CD8-positive, alpha-beta memory T cell (primary cell): Measurements from ENCODE around the gene MAGEF1. TPM values are rescaled to one million over a fixed set of nuclear protein-coding genes. Genes with fewer than 3 reads are reported as not detected.
A peak's percentile ranks its signal among the peaks of the same experiment; 100 is the strongest.

Experiments
- CTCF ChIA-PET: fragments of 350-600 bp; sonication (Branson Sonifier 250); formaldehyde crosslinking; loops from one replicate; lab custom pipeline; 2021; ENCODE audit warnings: antibody characterized with exemption; lab: Charles Lee
- POLR2A ChIA-PET: fragments of 350-600 bp; sonication (Branson Sonifier 250); formaldehyde crosslinking; loops from one replicate; lab custom pipeline; 2021; ENCODE audit warnings: antibody characterized with exemption; lab: Charles Lee
- DNase-seq, 5 donors: peaks; one replicate each; pipeline versions ENCODE4 v3.0.0 to v3.0.0-alpha.2; 2020 to 2022; ENCODE audit warnings: mixed read lengths in 1 of 5
- H3K27ac ChIP-seq: one replicate; pipeline ENCODE4 v1.7.0; 2013; ENCODE audit warnings: low read depth, mild to moderate bottlenecking, low read length, moderate library complexity
- H3K27me3 ChIP-seq: 2 replicates; pipeline ENCODE4 v1.7.0; 2013; ENCODE audit warnings: low read length, mild to moderate bottlenecking; ENCODE audit not compliant: insufficient read depth, poor library complexity, severe bottlenecking
- H3K36me3 ChIP-seq: 2 replicates; pipeline ENCODE4 v1.7.0; 2013; ENCODE audit warnings: mild to moderate bottlenecking, low read length, moderate library complexity; ENCODE audit not compliant: insufficient read depth
- H3K4me1 ChIP-seq: 2 replicates; pipeline ENCODE4 v1.7.0; 2013; ENCODE audit warnings: mild to moderate bottlenecking, low read length, moderate library complexity; ENCODE audit not compliant: insufficient read depth
- H3K4me3 ChIP-seq: 2 replicates; pipeline ENCODE4 v1.7.0; 2013; ENCODE audit warnings: mild to moderate bottlenecking, low read length
- H3K9me3 ChIP-seq: 2 replicates; pipeline ENCODE4 v1.7.0; 2013; ENCODE audit warnings: mild to moderate bottlenecking, low read length
- H3K27ac Mint-ChIP-seq, 8 donors: one replicate each; pipeline ENCODE4 v1.8.0; 2020 to 2021; ENCODE audit warnings: mixed read lengths in 8 of 8, mild to moderate bottlenecking in 6 of 8, inconsistent platforms in 3 of 8, moderate library complexity in 3 of 8
- H3K27me3 Mint-ChIP-seq, 2 donors: one replicate each; pipeline ENCODE4 v1.8.0; 2020 to 2021; ENCODE audit warnings: mixed read lengths in 2 of 2, mild to moderate bottlenecking in 1 of 2, moderate library complexity in 1 of 2
- H3K36me3 Mint-ChIP-seq, 3 donors: one replicate each; pipeline ENCODE4 v1.8.0; 2020 to 2021; ENCODE audit warnings: mixed read lengths in 3 of 3, inconsistent platforms in 1 of 3, mild to moderate bottlenecking in 1 of 3
- H3K4me1 Mint-ChIP-seq, 3 donors: one replicate each; pipeline ENCODE4 v1.8.0; 2020 to 2021; ENCODE audit warnings: mixed read lengths in 3 of 3, inconsistent platforms in 1 of 3, mild to moderate bottlenecking in 1 of 3
- H3K4me3 Mint-ChIP-seq, 7 donors: one replicate each; pipeline ENCODE4 v1.8.0; 2020 to 2021; ENCODE audit warnings: mixed read lengths in 7 of 7, mild to moderate bottlenecking in 6 of 7, moderate library complexity in 4 of 7, inconsistent platforms in 2 of 7
- H3K9me3 Mint-ChIP-seq, 5 donors: one replicate each; pipeline ENCODE4 v1.8.0; 2020 to 2022; ENCODE audit warnings: mixed read lengths in 5 of 5, mild to moderate bottlenecking in 3 of 5, moderate library complexity in 2 of 5, inconsistent platforms in 1 of 5
- polyA plus RNA-seq: library from polyadenylated mRNA; unstranded; fragments of 300-500 nt; fragmentation: Illumina TruSeq; gene quantifications from one replicate; pipeline ENCODE4 v1.2.3, GENCODE V29; 2021
- total RNA-seq, 2 experiments: library from RNA; stranded (reverse); gene quantifications; one replicate each; pipeline ENCODE4 v1.2.3, GENCODE V29; 2021

Gene MAGEF1
- total and polyA plus RNA-seq, 3 experiments from 2014 or later = 14.5 to 25.0 (median 24.5) TPM

- Histone ChIP-seq H3K27ac (no peak overlapping the region), H3K4me3 (no peak overlapping the region), H3K36me3 (no peaks in the 10 kb centered on the region), H3K9me3 (no peaks in the 10 kb centered on the region), H3K27me3 (no peaks in the 10 kb centered on the region), H3K4me1 (no peaks in the 10 kb centered on the region)
- peak overlapping the region in 1 of 7 donors; percentile 52 for H3K4me3 Mint-ChIP-seq
- H3K36me3 Mint-ChIP-seq = no peaks in the 10 kb centered on the region
- ChIA-PET CTCF (interaction anchor here (0.7 to 4.5 kb wide), 8 partner anchors 9 to 165 kb away, joined by 3 to 32 read pairs (median 6); partner anchors contain the start of genes EPHB3 and MAGEF1), POLR2A (no interaction called here)
- no peak overlapping the region for H3K27ac Mint-ChIP-seq
- H3K4me1 Mint-ChIP-seq = no peaks in the 10 kb centered on the region
- H3K9me3 Mint-ChIP-seq = no peaks in the 10 kb centered on the region
- no peak for DNase-seq
- peaks cover 13 to 41% of the 10 kb centered on the region in 2 donors for H3K27me3 Mint-ChIP-seq
Observed at GRCh38 chr3:184726497-184726896, 14.6 kb upstream of the MAGEF1 start.

- Histone ChIP-seq H3K27ac (no peak overlapping the region), H3K9me3 (no peaks in the 10 kb centered on the region), H3K4me1 (no peaks in the 10 kb centered on the region), H3K27me3 (no peaks in the 10 kb centered on the region), H3K36me3 (no peaks in the 10 kb centered on the region), H3K4me3 (no peak overlapping the region)
- ChIA-PET POLR2A (no interaction called here), CTCF (interaction anchor here (1.0 to 2.6 kb wide), 5 partner anchors 10 to 163 kb away, joined by 3 to 20 read pairs (median 7); partner anchors contain the start of gene EPHB3)
- Mint-ChIP-seq H3K27ac (no peak overlapping the region), H3K9me3 (no peaks in the 10 kb centered on the region), H3K36me3 (no peaks in the 10 kb centered on the region), H3K4me1 (no peaks in the 10 kb centered on the region), H3K27me3 (peaks cover 12 to 31% of the 10 kb centered on the region in 2 donors), H3K4me3 (no peak overlapping the region)
- no peak for DNase-seq
Observed at GRCh38 chr3:184725176-184725719, 13.4 kb upstream of the MAGEF1 start.

GRCh38 chr3:184724699-184725098 is 12.8 kb upstream of the MAGEF1 start:
- no peak overlapping the region for H3K27ac Mint-ChIP-seq
- H3K36me3 Mint-ChIP-seq = no peaks in the 10 kb centered on the region
- H3K27me3 Mint-ChIP-seq = peaks cover 9 to 27% of the 10 kb centered on the region in 2 donors
- no peaks in the 10 kb centered on the region for H3K9me3 Mint-ChIP-seq
- H3K27me3 ChIP-seq = no peaks in the 10 kb centered on the region
- H3K27ac ChIP-seq = no peak overlapping the region
- POLR2A ChIA-PET = interaction anchor here (0.7 kb wide), 1 partner anchor 741 kb away, joined by 3 read pairs; no protein-coding TSS in a partner anchor
- no peaks in the 10 kb centered on the region for H3K9me3 ChIP-seq
- H3K4me3 Mint-ChIP-seq = no peak overlapping the region
- H3K4me1 ChIP-seq = no peaks in the 10 kb centered on the region
- no peak for DNase-seq
- H3K4me3 ChIP-seq = no peak overlapping the region
- CTCF ChIA-PET = interaction anchor here (1.2 to 2.6 kb wide), 3 partner anchors 11 to 163 kb away, joined by 3 to 20 read pairs (median 7); partner anchors contain the start of gene EPHB3
- H3K4me1 Mint-ChIP-seq = no peaks in the 10 kb centered on the region
- no peaks in the 10 kb centered on the region for H3K36me3 ChIP-seq

- Mint-ChIP-seq H3K36me3 (no peaks in the 10 kb centered on the region), H3K27me3 (peaks cover 2 to 7% of the 10 kb centered on the region in 2 donors), H3K4me3 (no peak overlapping the region), H3K27ac (no peak overlapping the region), H3K9me3 (no peaks in the 10 kb centered on the region), H3K4me1 (no peaks in the 10 kb centered on the region)
- Histone ChIP-seq H3K4me3 (no peak overlapping the region), H3K27ac (no peak overlapping the region), H3K36me3 (no peaks in the 10 kb centered on the region), H3K4me1 (no peaks in the 10 kb centered on the region), H3K9me3 (no peaks in the 10 kb centered on the region), H3K27me3 (no peaks in the 10 kb centered on the region)
- ChIA-PET CTCF (no interaction called here), POLR2A (no interaction called here)
- DNase-seq = no peak
Observed at GRCh38 chr3:184719709-184720108, 7.8 kb upstream of the MAGEF1 start.

GRCh38 chr3:184718431-184718830 is 6.6 kb upstream of the MAGEF1 start:
- Mint-ChIP-seq H3K4me3 (no peak overlapping the region), H3K36me3 (no peaks in the 10 kb centered on the region), H3K4me1 (no peaks in the 10 kb centered on the region), H3K27me3 (peaks cover 2 to 4% of the 10 kb centered on the region in 2 donors), H3K9me3 (no peaks in the 10 kb centered on the region), H3K27ac (peak overlapping the region in 1 of 8 donors; percentile 78)
- POLR2A ChIA-PET = no interaction called here
- no peak for DNase-seq
- H3K36me3 ChIP-seq = no peaks in the 10 kb centered on the region
- H3K4me3 ChIP-seq = no peak overlapping the region
- H3K9me3 ChIP-seq = no peaks in the 10 kb centered on the region
- no peaks in the 10 kb centered on the region for H3K4me1 ChIP-seq
- no peak overlapping the region for H3K27ac ChIP-seq
- CTCF ChIA-PET = interaction anchor here (0.8 kb wide), 1 partner anchor 9 kb away, joined by 3 read pairs; no protein-coding TSS in a partner anchor
- H3K27me3 ChIP-seq = no peaks in the 10 kb centered on the region

- H3K27ac ChIP-seq = no peak overlapping the region
- Mint-ChIP-seq H3K27me3 (peaks cover 2 to 4% of the 10 kb centered on the region in 2 donors), H3K4me1 (peaks cover 5 to 6% (median 6%) of the 10 kb centered on the region in 3 donors), H3K27ac (no peak overlapping the region), H3K9me3 (no peaks in the 10 kb centered on the region), H3K4me3 (no peak overlapping the region), H3K36me3 (no peaks in the 10 kb centered on the region)
- no peak for DNase-seq
- no peaks in the 10 kb centered on the region for H3K9me3 ChIP-seq
- CTCF ChIA-PET = interaction anchor here (0.6 to 1.0 kb wide), 3 partner anchors 10 to 1021 kb away, joined by 3 to 4 read pairs (median 3); no protein-coding TSS in a partner anchor
- H3K27me3 ChIP-seq = no peaks in the 10 kb centered on the region
- no peaks in the 10 kb centered on the region for H3K36me3 ChIP-seq
- POLR2A ChIA-PET = no interaction called here
- no peak overlapping the region for H3K4me3 ChIP-seq
- H3K4me1 ChIP-seq = no peaks in the 10 kb centered on the region
Observed at GRCh38 chr3:184717399-184717983, 5.6 kb upstream of the MAGEF1 start.

GRCh38 chr3:184716622-184717398 is 4.9 kb upstream of the MAGEF1 start:
- H3K4me1 Mint-ChIP-seq = peaks cover 11 to 12% (median 11%) of the 10 kb centered on the region in 3 donors
- H3K4me3 ChIP-seq = no peak overlapping the region
- no peaks in the 10 kb centered on the region for H3K9me3 ChIP-seq
- H3K9me3 Mint-ChIP-seq = no peaks in the 10 kb centered on the region
- no peak overlapping the region for H3K27ac ChIP-seq
- ChIA-PET CTCF (interaction anchor here (1.0 kb wide), 1 partner anchor 154 kb away, joined by 4 read pairs; no protein-coding TSS in a partner anchor), POLR2A (no interaction called here)
- no peak overlapping the region for H3K4me3 Mint-ChIP-seq
- peaks cover 2 to 4% of the 10 kb centered on the region in 2 donors for H3K27me3 Mint-ChIP-seq
- H3K27ac Mint-ChIP-seq = no peak overlapping the region
- DNase-seq = no peak
- H3K36me3 ChIP-seq = no peaks in the 10 kb centered on the region
- H3K4me1 ChIP-seq = no peaks in the 10 kb centered on the region
- no peaks in the 10 kb centered on the region for H3K27me3 ChIP-seq
- H3K36me3 Mint-ChIP-seq = no peaks in the 10 kb centered on the region
